ENCODE measurements around the gene PPP2R2B.
"Not testable (repeated sequence)": the region's sequence is repeated elsewhere in the genome, so short reads cannot be mapped to it uniquely, and the experiment has no call there.

PPP2R2B gene

DNA sequence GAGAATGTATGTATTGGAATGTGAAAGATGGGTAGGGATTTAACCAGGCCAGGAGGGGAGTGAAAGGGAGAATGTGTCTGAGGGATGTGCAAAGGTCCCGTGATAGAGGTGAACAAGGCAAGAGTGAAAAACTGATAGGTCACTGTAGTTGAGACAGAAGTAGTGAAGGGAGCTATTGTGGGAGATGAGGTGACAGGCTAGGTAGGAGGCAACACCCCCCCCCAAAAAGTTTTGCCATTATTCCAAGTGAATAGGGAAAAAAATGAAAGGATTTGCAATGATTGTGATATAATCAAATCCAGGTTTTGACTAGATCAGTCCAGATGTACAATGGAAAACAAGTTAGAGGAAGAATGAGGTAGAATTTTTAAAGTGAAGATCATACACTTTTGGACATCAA, 226.0 kb downstream of the PPP2R2B start:
- no peak for DNase-seq (ENCODE audit: low read depth)

DNA sequence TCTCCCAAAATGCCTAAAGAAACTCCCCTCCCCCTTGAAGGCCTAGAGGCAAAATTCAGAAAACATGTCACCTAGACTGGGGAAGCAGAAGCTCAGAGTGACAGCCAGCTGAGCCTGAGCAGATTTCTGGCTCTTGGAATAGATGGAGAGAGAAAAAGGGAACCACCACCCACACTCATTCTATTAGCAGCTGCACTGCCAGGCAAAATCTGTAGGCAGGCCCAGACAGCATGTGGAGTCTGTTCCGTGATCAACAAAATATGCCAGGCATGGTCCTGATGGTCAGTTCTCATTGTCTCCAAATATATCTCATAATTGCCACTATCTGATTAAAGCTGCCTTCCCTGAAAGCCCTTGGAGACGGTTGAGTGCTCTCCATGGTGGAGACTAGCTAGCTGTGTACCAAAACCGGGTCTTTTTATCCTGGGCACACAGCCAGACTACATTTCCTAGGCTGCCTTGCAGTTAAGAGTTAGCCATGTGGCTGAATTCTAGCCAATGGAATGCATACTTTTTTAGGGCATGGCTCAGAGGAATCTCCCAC, 230.8 kb downstream of the PPP2R2B start:
- DNase-seq (ENCODE audit: low read depth): peak; percentile 17

DNA sequence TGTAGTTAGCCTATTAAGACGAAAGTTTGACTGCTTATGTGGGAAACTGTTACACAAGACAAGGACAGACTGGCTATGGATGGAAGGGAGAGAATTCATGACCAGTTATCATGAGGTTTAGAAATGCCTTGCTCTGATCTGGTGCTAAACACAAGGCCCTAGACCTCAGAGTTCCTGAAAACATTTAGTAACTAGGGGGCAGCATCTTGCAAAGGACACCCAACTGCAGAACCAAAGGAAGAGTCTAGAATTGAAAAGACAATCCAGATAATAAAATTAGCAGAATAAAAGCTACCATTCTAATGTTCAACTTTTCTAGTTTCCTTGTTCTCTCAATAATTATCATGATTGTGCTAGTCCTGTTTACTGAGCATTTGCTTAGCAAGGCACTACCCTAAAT, 232.1 kb downstream of the PPP2R2B start:
- no peak for DNase-seq (ENCODE audit: low read depth)

DNA sequence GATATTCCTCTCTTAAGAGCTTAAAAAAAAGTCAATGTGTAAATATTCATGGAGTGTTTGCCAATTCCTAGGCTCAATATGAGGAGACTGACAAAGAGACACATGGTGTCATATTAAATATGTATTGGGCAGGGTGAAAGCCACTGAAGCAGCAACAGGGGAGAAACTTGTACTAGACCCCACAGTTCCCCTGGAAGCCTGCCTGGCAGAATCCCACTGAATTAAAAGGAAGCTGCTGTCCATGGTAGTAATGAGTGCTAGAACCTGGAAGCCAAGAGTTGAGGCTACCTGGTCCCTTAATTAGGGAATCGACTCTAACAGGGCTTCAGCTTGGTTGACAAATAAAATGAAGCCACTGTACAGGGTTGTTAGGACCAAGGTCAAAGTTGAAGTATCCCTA, 233.2 kb downstream of the PPP2R2B start:
- DNase-seq (ENCODE audit: low read depth): no peak

DNA sequence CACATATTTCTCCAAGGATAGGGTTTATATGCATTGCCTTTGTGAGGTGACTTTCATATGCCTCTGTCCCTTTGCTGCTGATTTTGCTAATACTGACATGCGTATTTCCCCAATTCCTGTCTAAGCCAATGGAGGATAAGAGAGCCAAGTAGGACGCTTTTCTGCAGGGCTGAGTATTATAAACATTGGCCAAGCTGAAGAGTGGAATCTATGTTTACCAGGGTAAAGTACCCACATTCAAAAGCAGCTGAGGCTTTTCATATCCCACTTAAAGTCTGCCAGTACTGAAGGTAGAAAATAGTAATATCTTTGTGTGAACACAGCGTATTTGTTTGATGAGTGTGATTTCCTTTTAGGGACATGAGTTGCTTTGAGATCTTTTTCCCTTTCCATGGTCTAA, 233.7 kb downstream of the PPP2R2B start:
- no peak for DNase-seq (ENCODE audit: low read depth)

DNA sequence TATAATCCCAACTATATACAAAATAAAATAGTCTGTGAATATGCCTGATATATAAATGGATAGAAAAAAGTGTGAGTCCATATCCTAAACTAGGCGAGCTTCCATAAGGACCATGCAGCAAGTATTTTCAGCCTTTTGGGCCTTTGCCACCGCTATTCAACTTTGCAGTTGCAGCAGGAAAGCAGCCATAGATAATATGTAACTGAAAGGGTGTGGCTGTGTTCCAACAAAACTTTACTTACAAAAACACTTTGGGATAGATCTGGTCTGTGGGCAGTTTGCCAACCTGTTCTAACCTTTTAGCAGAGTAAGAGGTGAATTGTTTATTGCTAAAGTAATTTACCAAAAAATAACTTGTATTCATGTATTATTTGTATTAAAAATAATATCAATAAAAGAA, 234.8 kb downstream of the PPP2R2B start:
- DNase-seq (ENCODE audit: low read depth): no peak

DNA sequence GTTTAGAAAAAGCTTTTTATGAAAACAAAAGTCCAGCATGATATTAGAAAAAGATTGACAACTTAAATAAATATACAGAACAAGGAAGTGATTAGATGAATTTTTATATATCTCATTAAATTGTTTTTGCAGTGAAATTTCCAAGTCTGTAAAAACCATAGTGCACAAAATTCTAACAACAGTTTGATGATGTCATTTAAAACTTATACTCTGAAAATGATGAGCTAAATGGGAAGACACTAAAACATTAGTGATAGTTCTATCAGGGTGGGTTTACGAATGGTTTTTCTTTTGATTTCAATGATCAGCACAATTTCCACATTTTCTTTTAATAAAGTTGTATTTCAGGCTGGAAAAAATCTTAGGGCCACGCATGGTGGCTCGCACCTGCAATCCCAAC, 236.1 kb downstream of the PPP2R2B start:
- no peak for DNase-seq (ENCODE audit: low read depth)

DNA sequence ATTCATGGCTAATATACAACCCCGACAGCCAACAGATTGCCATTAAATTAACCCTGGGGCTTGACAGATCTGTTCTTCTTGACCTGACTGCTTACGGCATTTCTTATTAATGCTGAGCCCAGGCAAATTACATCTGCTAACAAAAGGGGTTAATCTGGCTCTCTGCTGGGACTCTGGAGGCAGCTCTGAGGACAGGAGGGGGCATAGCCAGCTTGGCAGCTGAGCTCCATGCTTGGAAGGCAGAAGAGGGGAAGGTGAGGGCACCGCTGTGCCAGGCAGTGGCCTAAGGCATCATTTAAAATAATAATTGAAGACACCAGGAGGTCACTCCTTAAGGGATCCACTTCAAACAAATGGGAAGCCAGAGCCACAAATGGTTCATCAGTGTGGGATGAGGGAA, 236.6 kb downstream of the PPP2R2B start:
- no peak for DNase-seq (ENCODE audit: low read depth)

DNA sequence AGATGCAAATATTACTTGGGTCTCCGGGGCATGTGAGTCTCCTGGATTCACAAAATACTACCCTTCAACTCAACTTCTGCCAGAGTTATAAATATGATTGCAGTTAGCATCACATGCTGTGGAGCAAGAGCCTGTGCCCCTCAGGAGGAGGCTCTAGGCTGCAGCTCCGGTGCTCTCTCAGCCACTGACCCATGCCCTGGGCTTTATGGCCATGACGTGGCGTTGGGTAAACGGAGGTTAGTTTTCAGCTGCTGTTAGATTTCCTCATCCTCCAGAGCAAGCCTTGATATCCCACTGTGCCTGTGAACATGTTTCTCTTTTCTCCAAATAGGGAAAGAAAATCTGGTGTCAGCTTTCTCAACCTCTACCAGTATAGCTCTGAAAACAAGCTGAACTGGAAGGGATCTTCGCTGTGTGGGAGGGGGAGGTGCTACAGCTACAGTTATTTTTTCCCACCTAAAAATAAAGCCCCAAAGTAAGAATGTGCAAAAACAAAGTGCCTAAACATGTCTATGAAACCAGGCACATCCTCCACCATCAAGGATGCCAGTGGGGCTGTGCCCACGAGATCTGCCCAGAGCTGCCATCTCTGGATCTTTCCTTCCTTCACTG, 238.2 kb downstream of the PPP2R2B start:
- DNase-seq (ENCODE audit: low read depth): no peak

DNA sequence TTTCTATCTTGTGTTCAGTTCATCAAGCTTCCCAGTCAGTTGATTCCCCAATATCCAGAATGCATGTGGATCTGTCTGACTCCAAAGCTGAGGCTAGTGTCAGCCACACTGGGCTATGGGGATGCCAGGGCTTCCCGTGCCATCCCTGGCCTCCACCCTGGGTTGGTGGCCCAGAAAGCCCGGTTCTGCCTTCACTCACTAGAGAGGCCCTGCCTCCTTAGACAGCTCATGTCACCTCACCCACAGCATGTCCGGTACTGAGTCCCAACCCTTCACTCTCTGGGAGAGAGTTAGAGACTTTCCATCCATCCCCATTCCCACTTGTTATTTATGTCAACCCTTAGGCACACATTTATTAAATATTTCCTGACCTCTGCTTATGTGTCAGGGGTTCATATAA, 243.1 kb downstream of the PPP2R2B start:
- no peak for DNase-seq (ENCODE audit: low read depth)

DNA sequence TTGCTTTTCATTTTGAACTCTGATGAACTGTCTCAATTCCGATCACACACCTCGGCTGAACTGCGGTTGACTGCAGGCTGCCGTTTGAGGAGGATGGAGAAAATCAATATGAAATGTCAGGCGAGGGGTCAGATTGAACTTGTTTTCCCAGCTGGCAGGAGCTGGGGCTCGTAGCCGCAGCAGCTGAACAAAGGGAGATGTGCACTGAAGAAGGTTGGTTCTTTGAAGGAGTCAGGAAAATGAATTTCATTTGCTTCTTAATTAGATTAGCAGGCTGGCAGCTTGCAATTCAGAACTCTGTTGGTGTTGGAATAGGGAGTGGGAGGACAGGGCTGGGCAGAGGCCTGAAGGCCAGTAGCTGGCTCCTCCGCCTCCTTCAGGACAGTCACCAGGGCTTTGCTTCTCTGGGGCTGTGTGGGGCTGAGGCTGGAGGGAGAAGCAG, 245.2 kb downstream of the PPP2R2B start:
- DNase-seq (ENCODE audit: low read depth): no peak

DNA sequence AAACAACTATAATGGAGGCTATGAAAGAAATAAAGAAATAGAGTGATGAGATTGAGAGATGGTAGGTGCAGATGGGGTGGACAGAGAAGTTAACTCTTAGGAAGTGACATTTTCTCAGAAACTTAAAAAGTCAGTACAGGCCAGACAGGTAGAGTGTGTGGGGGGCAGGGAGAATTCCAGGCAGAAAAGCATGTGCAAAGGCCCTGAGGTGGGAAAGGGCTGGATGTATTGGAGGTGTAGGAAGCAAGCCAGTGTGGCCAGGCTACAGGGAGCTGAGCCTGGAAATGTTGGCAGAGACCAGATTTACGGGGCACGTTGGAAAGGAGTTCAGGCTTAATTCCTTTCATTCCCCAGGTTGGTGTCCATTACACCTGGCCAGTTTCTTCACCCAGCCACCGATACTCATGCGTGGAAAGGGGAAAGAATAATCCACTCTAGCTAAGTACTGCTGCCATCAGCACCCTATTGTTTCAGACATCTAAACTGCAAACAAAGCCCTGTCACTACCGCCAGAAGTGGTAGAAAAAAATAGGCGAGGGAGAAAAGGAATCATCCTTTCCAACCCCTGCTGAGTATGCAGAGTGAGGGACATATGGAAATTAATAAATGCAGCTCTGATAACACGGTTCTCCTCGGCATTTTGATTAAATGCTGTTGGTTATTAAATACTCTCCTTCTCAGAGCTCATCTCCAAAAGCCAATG, 245.8 kb downstream of the PPP2R2B start:
- DNase-seq (ENCODE audit: low read depth): no peak

DNA sequence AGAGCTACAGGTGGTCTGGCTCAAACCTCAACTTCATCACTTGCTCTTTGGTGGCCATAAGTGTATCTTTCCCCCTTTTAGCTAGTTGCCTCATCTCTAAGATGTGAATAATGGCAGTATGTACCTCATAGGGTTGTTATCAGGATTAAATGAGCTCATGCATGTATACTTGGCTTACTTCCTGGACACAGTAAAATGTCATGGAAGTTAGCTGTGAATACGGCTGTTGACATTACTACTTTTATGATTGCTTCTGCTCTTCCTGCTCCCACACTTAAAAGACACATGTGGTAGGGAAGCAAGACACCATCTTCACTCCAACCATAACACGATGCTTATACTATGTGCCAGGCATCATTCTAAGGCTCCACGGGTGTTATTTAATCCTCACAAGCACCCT, 248.1 kb downstream of the PPP2R2B start:
- DNase-seq (ENCODE audit: low read depth): no peak

DNA sequence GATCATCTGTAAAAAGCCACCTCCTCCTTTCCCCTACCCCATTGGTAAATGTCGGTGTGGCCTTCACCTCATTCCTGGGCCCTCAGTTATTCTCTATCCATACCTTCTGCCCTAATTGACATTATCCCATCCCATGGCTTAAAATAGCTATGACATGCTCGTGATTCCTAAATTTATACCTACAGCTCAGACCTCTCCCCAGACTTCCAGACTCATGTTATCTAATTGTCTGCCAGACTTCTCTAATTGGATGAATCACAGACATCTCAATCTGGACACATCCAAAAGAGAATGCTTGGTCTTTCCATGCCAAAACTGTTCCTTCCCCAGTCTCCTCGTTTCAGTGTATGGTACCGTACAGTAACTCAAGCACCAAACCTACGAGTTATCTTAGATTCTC, 249.6 kb downstream of the PPP2R2B start:
- DNase-seq (ENCODE audit: low read depth): no peak

DNA sequence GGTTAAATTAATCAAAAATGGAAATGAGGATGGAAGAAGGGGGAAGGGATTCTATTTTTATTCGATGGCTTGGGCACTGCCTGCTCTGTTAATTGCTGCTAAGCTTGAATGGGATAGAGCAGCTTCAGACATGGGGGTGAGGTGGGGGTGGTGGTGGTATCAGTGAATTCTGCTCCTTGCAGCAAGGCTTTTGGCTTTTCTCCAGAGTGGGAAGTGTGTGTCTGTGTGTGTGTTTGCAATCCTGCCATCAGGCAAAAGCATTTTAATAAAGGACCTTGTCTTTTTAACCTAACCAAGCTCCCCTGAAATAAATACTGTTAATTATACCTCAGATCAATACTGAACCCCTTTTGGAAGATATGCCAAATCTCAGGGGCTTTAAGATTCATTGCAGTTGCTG, 251.6 kb downstream of the PPP2R2B start:
- DNase-seq (ENCODE audit: low read depth): no peak

DNA sequence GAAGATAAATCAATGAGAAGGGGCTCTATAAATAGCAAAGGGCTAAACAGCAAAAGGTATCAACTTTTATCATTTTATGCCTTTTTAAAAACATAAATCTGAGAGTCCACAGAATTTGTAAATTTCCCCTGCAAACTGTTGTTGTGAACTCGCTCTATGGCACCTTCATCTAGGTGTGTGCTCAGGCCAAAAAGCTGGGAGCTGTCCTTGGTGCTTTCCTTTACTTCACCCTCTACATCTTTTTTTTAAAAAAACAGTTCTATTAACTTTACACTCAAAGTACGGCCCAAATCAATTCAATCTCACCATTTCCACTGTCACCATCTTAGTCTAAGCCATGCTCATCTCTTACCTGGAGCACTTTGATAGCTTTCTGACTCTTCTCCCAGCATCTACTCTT, 254.4 kb downstream of the PPP2R2B start:
- DNase-seq (ENCODE audit: low read depth): no peak

DNA sequence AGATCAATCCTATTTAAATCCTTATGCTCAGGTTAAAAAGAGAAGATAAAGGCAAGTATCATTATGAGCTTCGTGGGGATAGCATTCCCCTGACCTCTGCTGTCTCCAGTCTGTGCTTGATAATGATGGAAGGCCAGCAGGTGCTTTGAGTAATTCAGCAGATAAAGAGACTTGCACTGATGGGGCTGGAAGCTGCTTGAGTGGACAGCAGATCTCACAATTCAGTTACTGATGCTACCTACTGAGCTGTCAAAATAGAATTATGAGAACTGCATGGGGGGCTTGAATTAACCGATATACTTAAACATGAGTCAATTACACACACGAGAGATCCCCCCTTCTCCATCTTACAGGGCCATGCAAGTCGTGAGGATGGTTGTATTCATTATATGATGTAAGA, 254.9 kb downstream of the PPP2R2B start:
- DNase-seq (ENCODE audit: low read depth): no peak

DNA sequence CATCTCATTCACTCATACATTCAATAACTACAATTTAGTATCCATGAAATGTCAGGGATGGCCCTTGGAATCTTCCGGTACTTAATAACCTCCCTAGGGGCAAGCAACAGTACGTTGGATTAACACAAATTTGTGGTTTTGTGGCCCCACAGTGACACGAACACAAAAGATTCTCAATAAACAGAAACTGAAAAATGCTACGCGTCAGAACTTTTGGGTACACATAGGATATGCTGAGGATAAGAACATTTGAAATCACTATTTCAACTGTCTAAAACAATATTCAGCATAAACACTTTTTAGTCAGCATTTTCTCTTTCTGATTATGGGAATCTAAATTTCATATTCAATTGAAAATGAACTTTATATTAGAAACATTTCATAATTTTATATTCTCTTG, 255.5 kb downstream of the PPP2R2B start:
- no peak for DNase-seq (ENCODE audit: low read depth)

DNA sequence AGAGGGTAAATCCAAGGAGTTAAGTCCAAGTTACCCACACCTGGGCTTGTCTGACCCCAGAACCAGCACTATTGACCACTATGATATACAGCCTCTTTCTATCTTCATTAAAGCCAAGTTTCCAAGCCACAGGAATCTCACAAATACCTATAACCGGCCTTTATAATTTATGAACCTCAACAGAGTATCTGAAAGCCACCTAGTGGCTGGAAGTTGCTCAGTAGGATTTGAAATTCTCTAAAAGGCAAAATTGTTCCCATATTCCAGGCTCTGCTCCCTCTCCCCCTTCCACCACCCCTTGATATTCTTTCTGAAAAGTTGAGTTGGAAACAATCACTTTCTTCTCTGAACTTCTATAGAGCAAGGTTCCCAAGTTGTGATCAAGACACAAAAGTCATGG, 256.2 kb downstream of the PPP2R2B start:
- DNase-seq (ENCODE audit: low read depth): peak; percentile 1

DNA sequence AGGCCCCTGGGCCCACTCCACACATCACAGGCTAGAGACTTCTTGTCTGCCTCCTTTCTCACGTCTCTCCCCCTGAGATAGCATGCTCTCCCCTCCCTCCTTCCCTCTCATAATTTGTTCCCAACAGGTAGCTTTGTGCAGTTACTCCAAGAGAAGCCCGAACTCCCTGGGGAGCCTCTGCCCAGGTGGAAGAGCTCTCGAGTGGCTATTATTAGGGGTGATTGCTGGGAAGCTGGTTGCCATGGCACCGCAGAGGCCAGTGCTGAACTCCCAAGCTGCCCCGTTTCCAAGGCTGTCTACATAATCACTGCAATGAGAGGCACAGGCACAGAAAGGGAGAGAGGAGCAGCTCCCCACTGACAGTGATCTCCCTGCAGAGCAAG, 257.9 kb downstream of the PPP2R2B start:
- no peak for DNase-seq (ENCODE audit: low read depth)

DNA sequence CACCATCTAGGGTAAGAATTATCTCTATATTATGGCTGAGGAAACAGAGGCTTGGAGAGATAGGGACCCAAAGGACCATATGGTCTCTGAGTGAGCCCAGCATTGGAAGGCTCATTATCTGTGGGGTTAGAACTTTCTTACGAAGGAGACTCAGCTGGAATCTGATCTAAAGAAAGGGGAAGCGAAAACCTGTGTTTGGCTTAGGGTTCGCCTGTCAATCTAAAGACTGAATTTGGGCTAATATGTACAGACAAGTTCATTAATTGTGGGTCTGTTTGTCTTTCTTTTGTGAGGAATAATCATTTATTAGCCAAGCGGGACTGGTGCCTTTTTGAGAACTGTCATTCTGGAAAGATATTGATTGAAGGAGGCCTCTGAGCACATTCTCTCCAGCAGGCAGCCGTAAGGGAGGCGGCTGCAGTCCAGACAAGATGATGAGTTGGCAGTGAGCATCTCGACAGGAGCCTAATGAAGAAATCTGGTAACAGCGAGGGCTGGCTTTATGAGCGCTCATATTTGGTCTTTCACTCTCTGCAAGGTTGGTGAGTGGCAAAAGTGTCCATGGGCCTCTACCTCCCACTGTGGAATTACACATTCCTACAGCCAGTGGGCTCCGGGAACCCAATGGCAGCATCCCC, 258.4 kb downstream of the PPP2R2B start:
- no peak for DNase-seq (ENCODE audit: low read depth)

DNA sequence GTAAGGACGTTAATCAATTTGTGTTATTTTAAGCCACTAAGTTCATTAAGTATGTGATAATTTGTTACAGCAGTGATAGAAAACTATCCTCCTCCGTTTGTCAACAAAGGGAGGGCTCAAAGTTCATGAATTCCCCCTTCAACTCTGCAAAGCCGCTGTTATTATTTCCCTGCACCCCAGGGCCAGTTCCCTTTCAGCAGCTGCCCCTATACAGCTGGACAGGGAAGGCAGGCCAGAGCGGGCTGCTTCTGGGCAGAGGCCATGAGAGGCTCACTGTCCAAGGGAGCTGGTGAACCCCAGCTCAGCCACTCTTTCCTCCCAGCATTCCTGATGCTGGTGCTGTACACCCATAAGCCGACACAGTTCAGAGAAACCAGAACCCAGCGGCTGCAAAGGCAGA, 260.1 kb downstream of the PPP2R2B start:
- no peak for DNase-seq (ENCODE audit: low read depth)

DNA sequence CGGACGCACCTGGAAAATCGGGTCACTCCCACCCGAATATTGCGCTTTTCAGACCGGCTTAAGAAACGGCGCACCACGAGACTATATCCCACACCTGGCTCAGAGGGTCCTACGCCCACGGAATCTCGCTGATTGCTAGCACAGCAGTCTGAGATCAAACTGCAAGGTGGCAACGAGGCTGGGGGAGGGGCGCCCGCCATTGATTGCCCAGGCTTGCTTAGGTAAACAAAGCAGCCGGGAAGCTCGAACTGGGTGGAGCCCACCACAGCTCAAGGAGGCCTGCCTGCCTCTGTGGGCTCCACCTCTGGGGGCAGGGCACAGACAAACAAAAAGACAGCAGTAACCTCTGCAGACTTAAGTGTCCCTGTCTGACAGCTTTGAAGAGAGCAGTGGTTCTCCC, 268.8 kb downstream of the PPP2R2B start:
- not testable (repeated sequence) for DNase-seq (ENCODE audit: low read depth)

Measured in EH (cell line).